ENCODE data around the gene WFDC5. TPM values are rescaled to one million over a fixed set of nuclear protein-coding genes. Genes with fewer than 3 reads are reported as not detected.

The WFDC5 gene
- total RNA-seq, 4 donors from 2014 or later, result 340 to 533 (median 389) TPM

- H3K4me3 ChIP-seq (ENCODE audit: low read depth, poor library complexity, severe bottlenecking), result no peak overlapping the region
- intact Hi-C loops (cut with DNase I; ENCODE audit: low total_unique reads), result no loop called here
- TF ChIP-seq CTCF (IDR thresholded peaks at IDR 0.05), result no peak
- TF ChIP-seq POLR2A (IDR thresholded peaks at IDR 0.05), result no peak
- no peak for DNase-seq (ENCODE audit: low spot score in 2 of 2)
Observed at GRCh38 chr20:45112754-45113153, 2.2 kb downstream of the WFDC5 start.

- intact Hi-C loops (cut with DNase I; ENCODE audit: low total_unique reads), result no loop called here
- TF ChIP-seq CTCF (IDR thresholded peaks at IDR 0.05), result no peak
- no peak for TF ChIP-seq POLR2A (IDR thresholded peaks at IDR 0.05)
- no peak overlapping the region for H3K4me3 ChIP-seq (ENCODE audit: low read depth, poor library complexity, severe bottlenecking)
- 44 to 57% methylated on average over 17 of the region's 17 CpGs for WGBS, 2 donors
- DNase-seq (ENCODE audit: low spot score in 2 of 2), result no peak
Observed at GRCh38 chr20:45111799-45112471, 3.0 kb downstream of the WFDC5 start.

- no peak overlapping the region for H3K4me3 ChIP-seq (ENCODE audit: low read depth, poor library complexity, severe bottlenecking)
- intact Hi-C loops (cut with DNase I; ENCODE audit: low total_unique reads), result no loop called here
- no peak for DNase-seq (ENCODE audit: low spot score in 2 of 2)
- WGBS, 2 donors, result 76 to 81% methylated on average over 11 of the region's 11 CpGs
- TF ChIP-seq CTCF (IDR thresholded peaks at IDR 0.05) (no peak), POLR2A (IDR thresholded peaks at IDR 0.05) (no peak)
Observed at GRCh38 chr20:45111285-45111684, 3.7 kb downstream of the WFDC5 start.

- no peak for DNase-seq (ENCODE audit: low spot score in 2 of 2)
- H3K4me3 ChIP-seq (ENCODE audit: low read depth, poor library complexity, severe bottlenecking), result no peak overlapping the region
- TF ChIP-seq CTCF (IDR thresholded peaks at IDR 0.05), result no peak
- no peak for TF ChIP-seq POLR2A (IDR thresholded peaks at IDR 0.05)
- 81 to 89% methylated on average over 10 to 11 of the region's 11 CpGs for WGBS, 2 donors
- intact Hi-C loops (cut with DNase I; ENCODE audit: low total_unique reads), result no loop called here
Observed at GRCh38 chr20:45110301-45110700, 4.7 kb downstream of the WFDC5 start.

- WGBS, 2 donors, result 82 to 84% methylated on average over 8 of the region's 8 CpGs
- no peak for TF ChIP-seq POLR2A (IDR thresholded peaks at IDR 0.05)
- TF ChIP-seq CTCF (IDR thresholded peaks at IDR 0.05), result no peak
- intact Hi-C loops (cut with DNase I; ENCODE audit: low total_unique reads), result no loop called here
- no peak overlapping the region for H3K4me3 ChIP-seq (ENCODE audit: low read depth, poor library complexity, severe bottlenecking)
- DNase-seq (ENCODE audit: low spot score in 2 of 2), result no peak
Observed at GRCh38 chr20:45109634-45110033, 5.3 kb downstream of the WFDC5 start.

- H3K4me3 ChIP-seq (ENCODE audit: low read depth, poor library complexity, severe bottlenecking), result no peak overlapping the region
- no peak for DNase-seq (ENCODE audit: low spot score in 2 of 2)
- intact Hi-C loops (cut with DNase I; ENCODE audit: low total_unique reads), result no loop called here
- TF ChIP-seq POLR2A (IDR thresholded peaks at IDR 0.05) (no peak), CTCF (IDR thresholded peaks at IDR 0.05) (no peak)
- WGBS, 2 donors, result 86 to 94% methylated on average over 2 of the region's 2 CpGs
Observed at GRCh38 chr20:45105317-45105716, 9.7 kb downstream of the WFDC5 start.

Measured in lower leg skin (tissue), 4 donors.